Stimulated activated naive CD8-positive, alpha-beta T cell treated with anti-CD3 and anti-CD28 coated beads, Interleukin-15, amount 100 ng/mL, for 72 hours (primary cell): Measurements from ENCODE around the gene SLC8A2.

ENCODE experiments used
- ATAC-seq: fragments of 150-1000 bp; cut with Tn5 transposase; 2 replicates; pipeline ENCODE4 v1.10.0; 2021; ENCODE audit warnings: mild to moderate bottlenecking, moderate library complexity
- DNase-seq, 2 donors: peaks; one replicate each; pipeline ENCODE4 v3.0.0; 2021 to 2022
- H3K27ac Mint-ChIP-seq, 2 donors: one replicate each; pipeline ENCODE4 v1.8.0; 2022; ENCODE audit warnings: mild to moderate bottlenecking in 2 of 2, mixed read lengths in 2 of 2, moderate library complexity in 2 of 2
- H3K27me3 Mint-ChIP-seq: one replicate; pipeline ENCODE4 v1.8.0; 2022; ENCODE audit warnings: mixed read lengths
- H3K4me1 Mint-ChIP-seq: one replicate; pipeline ENCODE4 v1.8.0; 2022; ENCODE audit warnings: mild to moderate bottlenecking, mixed read lengths
- H3K4me3 Mint-ChIP-seq, 2 donors: one replicate each; pipeline ENCODE4 v1.8.0; 2022; ENCODE audit warnings: mild to moderate bottlenecking in 2 of 2, mixed read lengths in 2 of 2, moderate library complexity in 1 of 2
- H3K9me3 Mint-ChIP-seq, 2 donors: one replicate each; pipeline ENCODE4 v1.8.0; 2022; ENCODE audit warnings: mixed read lengths in 2 of 2

Gene SLC8A2

GRCh38 chr19:47435883-47436417 lies 35.7 kb downstream of the SLC8A2 start:
- ATAC-seq (no peak), DNase-seq (no peak)
- Mint-ChIP-seq H3K4me3 (peak overlapping the region; percentile 2 to 69), H3K27me3 (peaks cover 66% of the 10 kb centered on the region), H3K9me3 (no peaks in the 10 kb centered on the region), H3K27ac (no peak overlapping the region), H3K4me1 (peaks cover 45% of the 10 kb centered on the region)

- peaks cover 68% of the 10 kb centered on the region for H3K27me3 Mint-ChIP-seq
- H3K27ac Mint-ChIP-seq: no peak overlapping the region
- peaks cover 51% of the 10 kb centered on the region for H3K4me1 Mint-ChIP-seq
- DNase-seq (peak in 1 of 2 donors; percentile 48), ATAC-seq (peak; percentile 74)
- peak overlapping the region in 1 of 2 donors; percentile 24 for H3K4me3 Mint-ChIP-seq
- H3K9me3 Mint-ChIP-seq: no peaks in the 10 kb centered on the region
These were observed 36.5 kb downstream of the SLC8A2 start for GRCh38 chr19:47435196-47435595.

- peaks cover 62% of the 10 kb centered on the region for H3K4me1 Mint-ChIP-seq
- DNase-seq: no peak
- H3K27me3 Mint-ChIP-seq: peaks cover 70% of the 10 kb centered on the region
- H3K4me3 Mint-ChIP-seq: no peak overlapping the region
- H3K27ac Mint-ChIP-seq: no peak overlapping the region
- no peaks in the 10 kb centered on the region for H3K9me3 Mint-ChIP-seq
- ATAC-seq: no peak
These were observed 37.6 kb downstream of the SLC8A2 start for GRCh38 chr19:47434088-47434487.

- ATAC-seq: no peak
These were observed 38.6 kb downstream of the SLC8A2 start for GRCh38 chr19:47433121-47433520.

GRCh38 chr19:47432499-47432898 lies 39.2 kb downstream of the SLC8A2 start:
- peaks cover 54% of the 10 kb centered on the region for H3K27me3 Mint-ChIP-seq
- H3K4me3 Mint-ChIP-seq: no peak overlapping the region
- DNase-seq: no peak
- H3K9me3 Mint-ChIP-seq: no peaks in the 10 kb centered on the region
- no peak for ATAC-seq
- H3K27ac Mint-ChIP-seq: no peak overlapping the region
- H3K4me1 Mint-ChIP-seq: peaks cover 61% of the 10 kb centered on the region

More at GRCh38 chr19:47433121-47433520, 38.6 kb downstream of the SLC8A2 start:
- Mint-ChIP-seq H3K9me3 (no peaks in the 10 kb centered on the region), H3K27me3 (peaks cover 61% of the 10 kb centered on the region), H3K27ac (no peak overlapping the region), H3K4me1 (peaks cover 62% of the 10 kb centered on the region), H3K4me3 (no peak overlapping the region)
- no peak for DNase-seq

GRCh38 chr19:47432091-47432490 lies 39.6 kb downstream of the SLC8A2 start:
- Mint-ChIP-seq H3K27ac (no peak overlapping the region), H3K9me3 (no peaks in the 10 kb centered on the region), H3K4me3 (no peak overlapping the region), H3K27me3 (peaks cover 54% of the 10 kb centered on the region), H3K4me1 (peaks cover 57% of the 10 kb centered on the region)
- DNase-seq (no peak), ATAC-seq (no peak)

GRCh38 chr19:47430041-47430802 lies 41.5 kb downstream of the SLC8A2 start:
- H3K27ac Mint-ChIP-seq: peak overlapping the region; percentile 28 to 64
- peaks cover 54% of the 10 kb centered on the region for H3K27me3 Mint-ChIP-seq
- H3K4me1 Mint-ChIP-seq: peaks cover 40% of the 10 kb centered on the region
- peak; percentile 55 to 56 for DNase-seq
- peak; percentile 60 for ATAC-seq
- H3K4me3 Mint-ChIP-seq: peak overlapping the region; percentile 78 to 83
- H3K9me3 Mint-ChIP-seq: no peaks in the 10 kb centered on the region

- DNase-seq: no peak
- no peak for ATAC-seq
- H3K27me3 Mint-ChIP-seq: peaks cover 57% of the 10 kb centered on the region
- H3K4me3 Mint-ChIP-seq: peak overlapping the region; percentile 78 to 83
- H3K9me3 Mint-ChIP-seq: no peaks in the 10 kb centered on the region
- H3K4me1 Mint-ChIP-seq: peaks cover 36% of the 10 kb centered on the region
- H3K27ac Mint-ChIP-seq: peak overlapping the region in 1 of 2 donors; percentile 28
These were observed 42.4 kb downstream of the SLC8A2 start for GRCh38 chr19:47429140-47429793.

GRCh38 chr19:47428177-47428894 lies 43.4 kb downstream of the SLC8A2 start:
- peaks cover 62% of the 10 kb centered on the region for H3K27me3 Mint-ChIP-seq
- peak; percentile 89 for ATAC-seq

GRCh38 chr19:47427241-47428176 lies 44.2 kb downstream of the SLC8A2 start:
- DNase-seq: peak; percentile 78 to 82
- peak; percentile 62 for ATAC-seq
- no peaks in the 10 kb centered on the region for H3K9me3 Mint-ChIP-seq
- H3K4me1 Mint-ChIP-seq: peaks cover 32% of the 10 kb centered on the region
- H3K27me3 Mint-ChIP-seq: peaks cover 71% of the 10 kb centered on the region
- no peak overlapping the region for H3K4me3 Mint-ChIP-seq
- H3K27ac Mint-ChIP-seq: no peak overlapping the region

More at GRCh38 chr19:47428177-47428894, 43.4 kb downstream of the SLC8A2 start:
- Mint-ChIP-seq H3K27ac (no peak overlapping the region), H3K4me1 (peaks cover 32% of the 10 kb centered on the region), H3K4me3 (no peak overlapping the region), H3K9me3 (no peaks in the 10 kb centered on the region)
- peak; percentile 95 to 96 for DNase-seq

GRCh38 chr19:47423203-47423882 lies 48.4 kb downstream of the SLC8A2 start:
- Mint-ChIP-seq H3K27ac (peak overlapping the region in 1 of 2 donors; percentile 34), H3K27me3 (peaks cover 78% of the 10 kb centered on the region)

GRCh38 chr19:47422417-47423163 lies 49.1 kb downstream of the SLC8A2 start:
- ATAC-seq: no peak
- DNase-seq: no peak
- Mint-ChIP-seq H3K27me3 (peaks cover 86% of the 10 kb centered on the region), H3K4me3 (no peak overlapping the region), H3K4me1 (peaks cover 41% of the 10 kb centered on the region), H3K9me3 (no peaks in the 10 kb centered on the region), H3K27ac (peak overlapping the region in 1 of 2 donors; percentile 34)

More at GRCh38 chr19:47423203-47423882, 48.4 kb downstream of the SLC8A2 start:
- Mint-ChIP-seq H3K4me1 (peaks cover 33% of the 10 kb centered on the region), H3K4me3 (no peak overlapping the region), H3K9me3 (no peaks in the 10 kb centered on the region)
- ATAC-seq (no peak), DNase-seq (no peak)

GRCh38 chr19:47421844-47422395 lies 49.8 kb downstream of the SLC8A2 start:
- peaks cover 88% of the 10 kb centered on the region for H3K27me3 Mint-ChIP-seq
- no peaks in the 10 kb centered on the region for H3K9me3 Mint-ChIP-seq
- H3K4me1 Mint-ChIP-seq: peaks cover 48% of the 10 kb centered on the region
- no peak overlapping the region for H3K4me3 Mint-ChIP-seq
- no peak overlapping the region for H3K27ac Mint-ChIP-seq
- DNase-seq: no peak
- ATAC-seq: no peak
